Vagina (tissue), 2 donors: Measurements from ENCODE around the gene TRAF3IP1.

ENCODE experiments used
- POLR2A ChIP-seq, 2 donors: fragments of 450-650 bp; IDR thresholded peaks; one replicate each; pipeline ENCODE4 v1.6.1; 2017; ENCODE audit warnings: antibody characterized with exemption in 2 of 2, mild to moderate bottlenecking in 2 of 2, moderate library complexity in 2 of 2
- POLR2AphosphoS5 ChIP-seq, 2 donors: sonication (generic); formaldehyde crosslinking; IDR thresholded peaks; one replicate each; pipeline ENCODE4 v1.9.0; 2017; ENCODE audit warnings: antibody characterized with exemption in 2 of 2, mild to moderate bottlenecking in 2 of 2, low read depth in 1 of 2; ENCODE audit not compliant: insufficient read depth in 1 of 2

- TF ChIP-seq POLR2A (IDR thresholded peaks at IDR 0.05) (no peak), POLR2AphosphoS5 (IDR thresholded peaks at IDR 0.05; ENCODE audit: insufficient read depth in 1 of 2, low read depth in 1 of 2) (no peak)
These were observed 17.5 kb downstream of the TRAF3IP1 start for GRCh38 chr2:238337846-238338245.
